ENCODE measurements around the gene GPR21. TPM values are rescaled to one million over a fixed set of nuclear protein-coding genes. Genes with fewer than 3 reads are reported as not detected.

GPR21 gene
- total RNA-seq, 2 experiments from 2014 or later, result 0.78 to 1.0 TPM

DNA sequence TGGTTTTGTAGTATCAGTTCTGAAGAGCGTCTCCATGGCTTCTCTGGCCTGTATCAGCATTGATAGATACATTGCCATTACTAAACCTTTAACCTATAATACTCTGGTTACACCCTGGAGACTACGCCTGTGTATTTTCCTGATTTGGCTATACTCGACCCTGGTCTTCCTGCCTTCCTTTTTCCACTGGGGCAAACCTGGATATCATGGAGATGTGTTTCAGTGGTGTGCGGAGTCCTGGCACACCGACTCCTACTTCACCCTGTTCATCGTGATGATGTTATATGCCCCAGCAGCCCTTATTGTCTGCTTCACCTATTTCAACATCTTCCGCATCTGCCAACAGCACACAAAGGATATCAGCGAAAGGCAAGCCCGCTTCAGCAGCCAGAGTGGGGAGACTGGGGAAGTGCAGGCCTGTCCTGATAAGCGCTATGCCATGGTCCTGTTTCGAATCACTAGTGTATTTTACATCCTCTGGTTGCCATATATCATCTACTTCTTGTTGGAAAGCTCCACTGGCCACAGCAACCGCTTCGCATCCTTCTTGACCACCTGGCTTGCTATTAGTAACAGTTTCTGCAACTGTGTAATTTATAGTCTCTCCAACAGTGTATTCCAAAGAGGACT lies 1.5 kb downstream of the GPR21 start:
- peaks cover 8% of the 10 kb centered on the region for H3K4me1 Mint-ChIP-seq
- H3K27me3 Mint-ChIP-seq, result no peaks in the 10 kb centered on the region
- peaks cover 11% of the 10 kb centered on the region for H3K36me3 Mint-ChIP-seq (ENCODE audit: low read depth)
- no peak for ATAC-seq
- POLR2A ChIA-PET, result no interaction called here
- no peak overlapping the region for H3K27ac Mint-ChIP-seq
- DNase-seq, result no peak
- intact Hi-C loops (cut with DNase I, micrococcal nuclease), result no loop called here
- CTCF ChIA-PET, result interaction anchor here (0.7 kb wide), 1 partner anchor 326 kb away, joined by 3 read pairs; no protein-coding TSS in a partner anchor
- H3K4me3 Mint-ChIP-seq, result no peak overlapping the region
- no peaks in the 10 kb centered on the region for H3K9me3 Mint-ChIP-seq (ENCODE audit: low read depth)

DNA sequence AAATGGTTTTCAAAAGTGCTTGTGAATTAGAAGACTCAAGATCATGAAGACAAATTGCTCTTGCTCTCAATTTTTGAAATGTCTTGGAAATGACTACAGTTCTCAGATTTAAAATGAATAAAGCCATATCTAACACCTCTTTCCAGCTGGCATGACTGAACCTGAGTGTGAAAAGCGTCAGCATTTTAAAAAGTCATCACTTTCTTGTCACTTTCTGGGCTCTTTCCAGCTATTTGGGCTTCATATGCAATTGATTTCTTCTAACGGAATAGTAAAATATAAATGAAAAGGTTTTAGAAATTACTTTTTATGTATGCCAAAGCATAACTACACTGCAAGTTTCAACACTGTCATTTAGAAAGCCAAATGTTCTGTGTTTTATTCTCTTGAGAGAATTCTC lies 2.3 kb downstream of the GPR21 start:
- H3K9me3 Mint-ChIP-seq (ENCODE audit: low read depth), result no peaks in the 10 kb centered on the region
- H3K27ac Mint-ChIP-seq, result no peak overlapping the region
- no peak overlapping the region for H3K4me3 Mint-ChIP-seq
- ChIA-PET CTCF (interaction anchor here (1.8 kb wide), 1 partner anchor 13 kb away, joined by 4 read pairs; no protein-coding TSS in a partner anchor), POLR2A (no interaction called here)
- peaks cover 8% of the 10 kb centered on the region for H3K4me1 Mint-ChIP-seq
- intact Hi-C loops (cut with DNase I, micrococcal nuclease), result no loop called here
- peaks cover 11% of the 10 kb centered on the region for H3K36me3 Mint-ChIP-seq (ENCODE audit: low read depth)
- no peak for ATAC-seq
- DNase-seq, result no peak
- H3K27me3 Mint-ChIP-seq, result no peaks in the 10 kb centered on the region

DNA sequence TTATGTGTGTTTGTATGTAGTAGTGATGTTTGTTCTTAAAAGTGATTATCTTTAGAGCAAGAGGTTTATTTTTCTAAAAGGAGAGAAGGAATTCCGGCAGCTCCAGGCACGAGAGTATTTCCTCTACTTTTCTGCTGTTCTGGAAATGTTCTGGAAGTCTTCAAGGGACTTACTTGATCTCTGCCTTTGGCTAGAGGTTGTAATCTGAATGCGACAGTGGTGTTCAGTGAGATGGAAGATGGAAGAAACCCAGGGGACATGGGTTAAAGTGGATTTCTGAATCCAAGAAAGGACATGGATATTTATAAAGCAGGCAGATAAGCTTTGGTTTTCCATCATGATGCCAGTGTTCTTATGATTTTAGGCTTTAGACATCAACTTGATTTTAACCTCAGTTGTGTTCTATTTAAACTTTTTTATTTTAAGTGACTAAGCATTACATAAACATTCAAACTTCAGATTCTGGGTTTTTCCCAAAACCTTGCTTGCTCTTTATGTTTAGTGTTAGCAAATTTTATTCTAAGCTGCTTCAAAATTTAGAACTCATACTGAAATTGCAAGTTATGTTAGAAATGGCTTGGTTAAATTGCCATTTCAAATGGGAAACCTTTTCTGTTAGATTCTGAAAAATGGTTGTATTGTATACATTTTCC lies 3.6 kb downstream of the GPR21 start:
- H3K9me3 Mint-ChIP-seq (ENCODE audit: low read depth), result no peaks in the 10 kb centered on the region
- DNase-seq, result no peak
- H3K4me1 Mint-ChIP-seq, result peaks cover 8% of the 10 kb centered on the region
- CTCF ChIA-PET, result interaction anchor here (0.6 to 1.8 kb wide), 3 partner anchors 12 to 149 kb away, joined by 3 to 4 read pairs (median 3); no protein-coding TSS in a partner anchor
- H3K27ac Mint-ChIP-seq, result no peak overlapping the region
- H3K4me3 Mint-ChIP-seq, result no peak overlapping the region
- no peak for ATAC-seq
- H3K27me3 Mint-ChIP-seq, result no peaks in the 10 kb centered on the region
- H3K36me3 Mint-ChIP-seq (ENCODE audit: low read depth), result peaks cover 9% of the 10 kb centered on the region
- intact Hi-C loops (cut with DNase I, micrococcal nuclease), result no loop called here
- POLR2A ChIA-PET, result no interaction called here

DNA sequence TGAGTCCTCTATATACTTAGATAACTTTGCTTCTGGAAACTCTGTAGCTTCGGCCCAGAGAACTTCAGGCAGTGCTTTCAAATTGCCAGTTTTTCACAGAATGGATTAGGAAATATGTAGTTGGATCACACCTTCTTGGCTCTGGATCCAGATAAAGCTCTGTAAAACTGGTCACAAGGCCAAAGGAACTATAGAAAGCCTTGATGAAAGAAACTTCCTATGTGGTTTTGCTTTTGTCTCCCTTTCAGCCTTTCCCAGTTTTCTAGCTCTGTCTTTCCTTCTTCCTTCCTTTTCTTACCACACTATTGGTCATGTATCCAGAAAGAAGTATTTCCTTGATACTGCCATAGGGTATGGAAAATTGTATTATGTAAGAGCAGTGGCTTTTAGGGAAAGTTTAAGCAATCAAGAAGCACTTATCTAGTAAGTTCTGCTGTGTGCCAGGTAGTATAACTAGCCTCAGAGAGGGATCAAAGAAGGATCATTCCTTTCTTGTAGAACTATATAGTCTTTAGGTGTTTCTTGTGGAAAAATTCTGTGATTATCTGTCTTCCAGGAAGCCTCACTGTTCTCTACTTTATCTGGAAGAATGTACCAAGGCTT lies 6.3 kb downstream of the GPR21 start:
- no peaks in the 10 kb centered on the region for H3K27me3 Mint-ChIP-seq

DNA sequence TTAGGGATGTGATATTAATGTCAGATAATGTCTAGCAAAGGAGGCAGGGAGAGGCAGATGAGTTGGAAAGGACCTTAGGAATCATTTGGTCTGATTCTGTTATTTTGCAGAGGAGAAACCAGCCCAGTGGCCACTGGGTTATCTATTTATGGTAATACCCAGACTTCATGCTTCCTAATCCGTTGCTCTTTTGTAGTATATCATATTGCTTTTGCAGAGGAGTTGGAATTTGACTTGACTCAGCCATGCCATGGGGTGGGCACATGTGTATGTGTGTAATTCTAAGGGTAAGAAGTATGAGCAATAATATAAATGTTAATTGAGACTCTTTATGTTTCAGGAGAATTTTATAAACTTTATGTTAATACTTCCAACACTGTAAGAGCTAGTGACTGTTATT lies 7.3 kb downstream of the GPR21 start:
- H3K9me3 Mint-ChIP-seq (ENCODE audit: low read depth), result no peaks in the 10 kb centered on the region
- POLR2A ChIA-PET, result no interaction called here
- CTCF ChIA-PET, result interaction anchor here (1.3 kb wide), 1 partner anchor 309 kb away, joined by 3 read pairs; no protein-coding TSS in a partner anchor

More for the DNA sequence above, 6.3 kb downstream of the GPR21 start:
- intact Hi-C loops (cut with DNase I, micrococcal nuclease), result no loop called here
- Mint-ChIP-seq H3K4me1 (peaks cover 6% of the 10 kb centered on the region), H3K36me3 (ENCODE audit: low read depth) (peaks cover 17% of the 10 kb centered on the region), H3K4me3 (no peak overlapping the region), H3K9me3 (ENCODE audit: low read depth) (no peaks in the 10 kb centered on the region), H3K27ac (no peak overlapping the region)
- DNase-seq (no peak), ATAC-seq (no peak)
- ChIA-PET CTCF (no interaction called here), POLR2A (no interaction called here)

DNA sequence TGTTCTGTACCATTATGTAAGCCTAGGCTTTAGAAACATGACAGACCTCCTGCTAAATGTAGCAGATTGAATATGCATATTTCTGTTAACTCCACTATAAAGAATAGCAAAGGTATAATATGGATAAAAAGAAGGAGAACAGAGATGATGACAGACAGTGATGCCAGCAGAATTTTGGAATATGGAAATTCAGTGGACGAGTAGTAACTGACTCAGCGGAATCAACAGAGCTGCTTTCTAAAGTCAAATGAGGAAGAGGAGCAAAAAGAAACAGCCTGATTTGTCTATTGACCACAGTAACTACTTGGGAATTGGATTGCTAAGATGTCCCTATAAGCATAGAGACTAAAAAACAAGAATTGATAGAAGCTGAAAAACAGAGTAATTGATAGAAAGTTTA lies 8.0 kb downstream of the GPR21 start:
- Mint-ChIP-seq H3K9me3 (ENCODE audit: low read depth) (no peaks in the 10 kb centered on the region), H3K27ac (no peak overlapping the region), H3K36me3 (ENCODE audit: low read depth) (peaks cover 13% of the 10 kb centered on the region), H3K4me1 (peaks cover 6% of the 10 kb centered on the region), H3K27me3 (no peaks in the 10 kb centered on the region), H3K4me3 (no peak overlapping the region)
- no peak for DNase-seq
- CTCF ChIA-PET, result interaction anchor here (0.7 to 1.3 kb wide), 2 partner anchors 148 to 308 kb away, joined by 3 read pairs; no protein-coding TSS in a partner anchor
- intact Hi-C loops (cut with DNase I, micrococcal nuclease), result no loop called here
- POLR2A ChIA-PET, result no interaction called here
- no peak for ATAC-seq

More for the DNA sequence above, 7.3 kb downstream of the GPR21 start:
- Mint-ChIP-seq H3K36me3 (ENCODE audit: low read depth) (peaks cover 13% of the 10 kb centered on the region), H3K4me1 (peaks cover 6% of the 10 kb centered on the region), H3K4me3 (no peak overlapping the region), H3K27ac (no peak overlapping the region), H3K27me3 (no peaks in the 10 kb centered on the region)
- DNase-seq, result no peak
- intact Hi-C loops (cut with DNase I, micrococcal nuclease), result no loop called here
- ATAC-seq, result no peak

DNA sequence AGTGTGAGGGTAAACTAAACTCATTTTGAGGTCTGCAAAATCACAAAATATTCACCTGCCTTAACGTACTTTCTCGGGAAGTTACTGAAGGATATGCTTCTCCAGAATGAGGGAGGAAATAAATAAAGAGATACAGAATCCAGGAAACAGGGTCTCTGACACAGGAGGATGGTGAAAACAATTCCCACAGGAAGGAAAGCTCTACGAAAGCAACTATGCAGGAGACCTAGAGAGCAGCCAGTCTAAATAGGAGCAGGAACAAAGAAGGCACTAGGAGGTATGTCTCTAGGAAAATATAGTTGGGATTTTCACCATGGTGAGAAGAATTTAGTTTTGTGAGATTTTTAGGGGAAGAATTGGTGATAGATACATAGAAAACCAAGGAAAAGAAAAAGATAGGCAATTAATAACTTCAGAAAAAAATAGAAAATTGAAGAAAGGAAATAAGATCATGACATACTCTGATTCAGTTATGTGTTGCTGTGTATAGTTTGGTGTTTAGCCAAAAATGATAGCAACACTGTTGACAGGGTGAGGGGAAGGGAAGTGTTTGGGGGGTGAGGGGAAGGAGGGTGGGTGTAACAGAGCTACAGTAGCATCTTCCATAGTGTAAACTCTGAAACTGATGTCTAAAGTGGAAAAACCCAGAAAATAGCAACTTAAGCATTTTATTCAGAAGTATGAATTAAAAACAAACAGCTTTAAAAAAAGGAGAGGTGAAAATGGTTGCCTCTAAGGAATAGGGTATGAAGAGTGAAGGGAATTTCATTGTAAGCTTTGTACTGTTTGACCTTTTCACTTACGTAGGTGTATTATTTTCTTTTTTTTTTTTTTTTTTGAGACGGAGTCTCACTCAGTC lies 9.8 kb downstream of the GPR21 start:
- intact Hi-C loops (cut with DNase I, micrococcal nuclease), result no loop called here
- Mint-ChIP-seq H3K9me3 (ENCODE audit: low read depth) (no peaks in the 10 kb centered on the region), H3K36me3 (ENCODE audit: low read depth) (peaks cover 13% of the 10 kb centered on the region), H3K4me1 (no peaks in the 10 kb centered on the region), H3K4me3 (no peak overlapping the region), H3K27ac (no peak overlapping the region), H3K27me3 (no peaks in the 10 kb centered on the region)
- DNase-seq (no peak), ATAC-seq (no peak)
- CTCF ChIA-PET, result interaction anchor here (0.8 kb wide), 1 partner anchor 10 kb away, joined by 3 read pairs; no protein-coding TSS in a partner anchor
- POLR2A ChIA-PET, result no interaction called here

DNA sequence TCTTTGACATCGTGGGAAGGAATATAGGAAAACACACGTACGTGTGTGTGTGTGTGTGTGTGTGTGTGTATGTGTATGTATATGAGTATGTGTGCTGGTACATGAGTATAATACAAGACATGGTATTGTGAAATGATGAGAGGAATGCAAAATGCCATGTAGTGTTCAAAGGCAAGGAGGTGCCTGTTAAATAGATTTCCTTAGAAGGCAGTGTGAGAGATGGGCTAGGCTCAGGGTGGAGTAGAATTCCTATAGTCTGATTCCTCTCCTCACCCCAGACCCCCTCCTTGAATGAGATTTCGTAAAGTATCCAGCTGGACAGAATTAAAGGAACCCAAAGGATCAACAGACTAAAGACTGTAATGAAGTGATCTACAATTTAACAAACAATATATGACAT lies 11.1 kb downstream of the GPR21 start:
- ATAC-seq (no peak), DNase-seq (no peak)
- no peaks in the 10 kb centered on the region for H3K27me3 Mint-ChIP-seq
- CTCF ChIA-PET, result no interaction called here
- no peaks in the 10 kb centered on the region for H3K4me1 Mint-ChIP-seq
- POLR2A ChIA-PET, result no interaction called here
- H3K27ac Mint-ChIP-seq, result no peak overlapping the region
- H3K36me3 Mint-ChIP-seq (ENCODE audit: low read depth), result peaks cover 13% of the 10 kb centered on the region
- no peaks in the 10 kb centered on the region for H3K9me3 Mint-ChIP-seq (ENCODE audit: low read depth)
- intact Hi-C loops (cut with DNase I, micrococcal nuclease), result no loop called here
- no peak overlapping the region for H3K4me3 Mint-ChIP-seq

DNA sequence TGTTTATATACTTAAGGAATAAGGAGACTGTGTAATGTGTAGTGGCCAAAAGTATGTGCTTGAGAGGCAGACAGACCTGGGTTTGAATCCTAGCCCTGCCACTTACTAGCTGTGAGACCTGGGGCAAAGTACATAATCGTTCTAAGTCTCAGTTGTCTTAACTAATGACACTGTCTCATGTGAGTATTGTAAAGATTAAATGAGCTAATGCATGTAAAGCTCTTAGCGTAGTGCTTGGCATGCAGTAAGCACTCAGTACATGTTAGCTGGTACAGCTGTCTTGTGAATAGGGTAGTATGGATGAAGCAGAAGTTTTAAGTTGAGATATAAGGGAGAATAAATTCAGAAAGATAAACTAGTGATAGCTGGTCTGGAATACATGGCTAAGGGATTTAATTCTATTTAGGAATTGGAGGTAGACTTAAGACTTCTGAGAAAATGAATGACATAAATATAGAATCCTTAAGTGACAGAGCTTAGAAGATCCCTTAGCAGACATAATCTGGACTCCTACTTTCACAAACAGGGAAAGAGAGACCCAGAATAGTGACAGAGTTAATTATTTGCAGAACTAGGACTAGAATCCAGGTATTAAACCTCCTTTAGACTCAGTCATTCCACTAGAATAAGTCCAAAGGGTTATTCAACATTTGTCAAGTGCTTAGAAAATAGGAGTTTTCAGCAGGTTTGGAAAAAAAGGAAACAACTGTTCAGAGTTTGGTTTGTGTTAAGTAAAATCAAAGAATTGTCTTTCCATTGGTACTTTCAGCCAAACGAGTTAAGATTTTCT lies 13.1 kb downstream of the GPR21 start:
- intact Hi-C loops (cut with DNase I, micrococcal nuclease), result no loop called here
- Mint-ChIP-seq H3K4me1 (no peaks in the 10 kb centered on the region), H3K27ac (no peak overlapping the region), H3K36me3 (ENCODE audit: low read depth) (peaks cover 13% of the 10 kb centered on the region), H3K9me3 (ENCODE audit: low read depth) (no peaks in the 10 kb centered on the region), H3K27me3 (no peaks in the 10 kb centered on the region), H3K4me3 (no peak overlapping the region)
- CTCF ChIA-PET, result interaction anchor here (0.6 to 1.1 kb wide), 2 partner anchors 39 to 494 kb away, joined by 3 read pairs; no protein-coding TSS in a partner anchor
- ATAC-seq (no peak), DNase-seq (no peak)
- POLR2A ChIA-PET, result no interaction called here

DNA sequence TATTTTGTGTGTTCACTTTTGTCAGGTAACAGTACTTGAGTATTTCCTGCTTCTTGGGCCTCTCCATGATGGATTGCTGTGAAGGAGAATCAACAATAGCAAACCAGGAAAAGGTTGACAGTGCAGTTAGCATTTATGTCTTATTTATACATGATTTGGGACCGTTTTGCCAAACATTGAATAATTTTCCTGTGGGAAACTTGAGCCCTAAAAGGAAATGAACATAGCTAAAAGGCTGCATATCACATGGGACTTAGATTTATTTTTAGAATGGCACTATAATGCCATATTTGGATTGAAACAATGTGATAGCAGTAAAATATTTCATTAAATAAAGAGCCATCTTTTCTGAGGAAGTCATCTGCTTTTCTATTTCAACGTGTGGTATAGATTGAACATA lies 15.3 kb downstream of the GPR21 start:
- ATAC-seq, result no peak
- no peak for DNase-seq
- no peaks in the 10 kb centered on the region for H3K27me3 Mint-ChIP-seq
- H3K36me3 Mint-ChIP-seq (ENCODE audit: low read depth), result peaks cover 6% of the 10 kb centered on the region
- no peak overlapping the region for H3K27ac Mint-ChIP-seq
- intact Hi-C loops (cut with DNase I, micrococcal nuclease), result no loop called here
- H3K4me3 Mint-ChIP-seq, result no peak overlapping the region
- peaks cover 4% of the 10 kb centered on the region for H3K4me1 Mint-ChIP-seq
- H3K9me3 Mint-ChIP-seq (ENCODE audit: low read depth), result no peaks in the 10 kb centered on the region
- ChIA-PET POLR2A (no interaction called here), CTCF (interaction anchor here (0.8 to 1.3 kb wide), 2 partner anchors 12 to 24 kb away, joined by 3 to 4 read pairs; no protein-coding TSS in a partner anchor)

Measured in activated CD4-positive, alpha-beta T cell treated with anti-CD3 and anti-CD28 coated beads for 36 hours (primary cell).